GM19463 (cell line): ENCODE results near the gene SNRPE.

Experiments
- ATAC-seq: cut with Tn5 transposase; IDR thresholded peaks from one replicate; pipeline ENCODE4 v1.9.1; 2021; ENCODE audit warnings: mild to moderate bottlenecking, moderate library complexity; ENCODE audit not compliant: unreplicated experiment

The SNRPE gene

GRCh38 chr1:203878422-203878821, 17.0 kb downstream of the SNRPE start:
- no peak for ATAC-seq

- no peak for ATAC-seq
Observed at GRCh38 chr1:203880606-203881005, 19.2 kb downstream of the SNRPE start.

- ATAC-seq = no peak
Observed at GRCh38 chr1:203888807-203889251, 27.4 kb downstream of the SNRPE start.

DNA sequence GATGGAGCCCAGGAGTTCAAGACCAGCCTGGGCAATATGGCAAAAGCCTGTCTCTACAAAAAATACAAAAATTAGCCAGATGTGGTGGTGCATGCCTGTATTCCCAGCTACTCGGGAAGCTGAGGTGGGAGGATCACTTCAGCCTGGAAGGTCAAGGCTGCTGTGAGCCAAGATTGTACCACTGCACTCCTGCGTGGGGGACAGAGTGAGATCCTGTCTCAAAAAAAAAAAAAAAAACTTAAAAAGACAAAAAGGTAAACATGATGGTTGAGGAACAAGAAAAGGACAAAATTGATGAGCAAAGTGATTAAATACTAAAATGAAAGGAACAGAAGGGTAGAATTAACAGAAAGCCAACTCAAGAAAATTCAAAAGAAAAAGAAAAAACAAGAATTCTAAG, 30.6 kb downstream of the SNRPE start:
- no peak for ATAC-seq

- ATAC-seq = no peak
Observed at GRCh38 chr1:203898458-203899352, 37.3 kb downstream of the SNRPE start.

- no peak for ATAC-seq
Observed at GRCh38 chr1:203899353-203899716, 37.9 kb downstream of the SNRPE start.

GRCh38 chr1:203899869-203900714, 38.7 kb downstream of the SNRPE start:
- no peak for ATAC-seq

DNA sequence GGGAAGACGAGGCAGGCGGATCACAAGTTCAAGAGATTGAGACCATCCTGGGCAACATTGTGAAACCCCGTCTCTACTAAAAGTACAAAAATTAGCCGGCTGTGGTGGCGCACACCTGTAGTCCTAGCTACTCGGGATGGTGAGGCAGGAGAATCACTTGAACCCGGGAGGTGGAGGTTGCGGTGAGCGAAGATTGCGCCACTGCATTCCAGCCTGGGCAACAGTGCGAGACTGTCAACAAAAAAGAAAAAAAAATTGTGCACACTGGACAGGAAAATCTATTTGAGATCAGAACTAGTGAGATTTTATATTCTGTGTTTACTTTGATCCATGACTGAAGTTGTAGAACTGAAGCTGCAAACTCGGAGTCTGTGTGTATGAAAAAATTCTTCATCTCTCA, 40.2 kb downstream of the SNRPE start:
- no peak for ATAC-seq

- ATAC-seq = no peak
Observed at GRCh38 chr1:203905275-203905674, 43.9 kb downstream of the SNRPE start.

GRCh38 chr1:203906932-203907331, 45.5 kb downstream of the SNRPE start:
- ATAC-seq = no peak

DNA sequence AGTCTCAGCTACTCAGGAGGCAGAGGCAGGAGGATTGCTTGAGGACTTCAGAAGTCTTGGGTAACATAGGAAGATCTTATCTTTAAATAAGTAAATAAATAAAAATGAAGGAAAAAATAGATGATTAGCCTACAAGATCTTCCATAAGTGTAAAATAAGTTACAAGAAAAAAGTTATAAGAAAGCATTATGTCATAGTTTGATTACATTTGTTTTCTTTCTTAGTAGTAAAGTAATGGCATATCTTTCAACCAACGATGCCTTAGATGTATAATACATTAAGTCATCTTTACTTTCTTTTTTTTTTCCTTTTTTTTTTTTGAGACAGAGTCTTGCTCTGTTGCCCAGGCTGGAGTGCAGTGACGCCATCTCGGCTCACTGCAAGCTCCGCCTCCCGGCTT, 46.5 kb downstream of the SNRPE start:
- no peak for ATAC-seq

- no peak for ATAC-seq
Observed at GRCh38 chr1:203911806-203912205, 50.4 kb downstream of the SNRPE start.

GRCh38 chr1:203913073-203913521, 51.7 kb downstream of the SNRPE start:
- no peak for ATAC-seq

- ATAC-seq = no peak
Observed at GRCh38 chr1:203914292-203914691, 52.9 kb downstream of the SNRPE start.

DNA sequence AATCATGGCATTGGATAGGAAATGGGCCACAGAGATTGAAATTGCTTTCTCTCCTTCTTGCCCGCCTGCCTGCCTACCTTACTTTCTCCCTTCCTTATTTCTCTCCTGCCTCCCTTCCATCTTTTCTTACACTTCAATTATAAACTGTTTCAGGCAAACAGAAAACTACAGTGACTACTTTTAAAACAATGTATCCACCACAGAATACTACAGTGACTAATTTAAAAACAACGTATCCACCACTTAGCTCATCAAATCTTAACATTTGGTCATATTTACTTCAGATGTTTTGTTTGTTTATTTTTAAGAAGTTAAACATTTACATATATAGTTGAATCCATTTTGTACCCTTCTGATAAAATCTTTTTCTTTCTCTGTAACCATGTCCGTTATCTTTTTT, 54.4 kb downstream of the SNRPE start:
- ATAC-seq = no peak

GRCh38 chr1:203916756-203917155, 55.4 kb downstream of the SNRPE start:
- ATAC-seq = no peak
